Measurements from ENCODE around the gene PRR13.
"Not testable (repeated sequence)": the region's sequence is repeated elsewhere in the genome, so short reads cannot be mapped to it uniquely, and the experiment has no call there.

Gene PRR13

GRCh38 chr12:53439582-53439981 lies 2.0 kb upstream of the PRR13 start:
- not testable (repeated sequence) for DNase-seq

- DNase-seq, result no peak
These were observed 2.4 kb downstream of the PRR13 start for GRCh38 chr12:53443955-53444354.

GRCh38 chr12:53444593-53445325 lies 3.2 kb downstream of the PRR13 start:
- not testable (repeated sequence) for DNase-seq

GRCh38 chr12:53450936-53451335 lies 9.4 kb downstream of the PRR13 start:
- DNase-seq, result no peak

GRCh38 chr12:53451661-53452158 lies 10.2 kb downstream of the PRR13 start, which contains the start of gene PCBP2:
Gene PCBP2 (plus strand): TSS chr12:53452102. CDS start chr12:53454801, 2,699 bp downstream.
- DNase-seq, result peak; percentile 94

- peak; percentile 26 for DNase-seq
These were observed 10.9 kb downstream of the PRR13 start for GRCh38 chr12:53452159-53453077.

GRCh38 chr12:53453953-53454640 lies 12.6 kb downstream of the PRR13 start:
- no peak for DNase-seq

- DNase-seq, result no peak
These were observed 13.2 kb downstream of the PRR13 start for GRCh38 chr12:53454707-53455106.

- DNase-seq, result no peak
These were observed 15.3 kb downstream of the PRR13 start for GRCh38 chr12:53456654-53457366.

- no peak for DNase-seq
These were observed 17.6 kb downstream of the PRR13 start for GRCh38 chr12:53459097-53459496.

GRCh38 chr12:53461059-53461458 lies 19.5 kb downstream of the PRR13 start:
- DNase-seq, result no peak

- no peak for DNase-seq
These were observed 20.1 kb downstream of the PRR13 start for GRCh38 chr12:53461591-53461990.

GRCh38 chr12:53462935-53463334 lies 21.4 kb downstream of the PRR13 start:
- DNase-seq, result no peak

GRCh38 chr12:53463802-53464560 lies 22.4 kb downstream of the PRR13 start:
- no peak for DNase-seq

GRCh38 chr12:53464685-53465418 lies 23.3 kb downstream of the PRR13 start:
- DNase-seq, result no peak

- DNase-seq, result no peak
These were observed 24.1 kb downstream of the PRR13 start for GRCh38 chr12:53465679-53466078.

- DNase-seq, result no peak
These were observed 25.1 kb downstream of the PRR13 start for GRCh38 chr12:53466640-53467039.

GRCh38 chr12:53467082-53467481 lies 25.5 kb downstream of the PRR13 start:
- no peak for DNase-seq

- DNase-seq, result no peak
These were observed 26.3 kb downstream of the PRR13 start for GRCh38 chr12:53467880-53468279.

- DNase-seq, result no peak
These were observed 26.7 kb downstream of the PRR13 start for GRCh38 chr12:53468282-53468681.

GRCh38 chr12:53472056-53472582 lies 30.6 kb downstream of the PRR13 start:
- DNase-seq, result no peak
